Astrocyte of the cerebellum (primary cell): ENCODE data around the gene CDX2.

ENCODE experiments used
- DNase-seq: peaks from one replicate; pipeline ENCODE4 v3.0.0-alpha.2; 2011; ENCODE audit warnings: low read depth
- H3K4me3 ChIP-seq: 2 replicates; pipeline ENCODE4 v1.5.1; 2011; ENCODE audit warnings: mild to moderate bottlenecking, low read depth, low read length, moderate library complexity
- CTCF ChIP-seq: IDR thresholded peaks from 2 replicates; pipeline ENCODE4 v1.5.1; 2012; ENCODE audit warnings: low read length, low read depth, moderate library complexity, mild to moderate bottlenecking; ENCODE audit errors: missing control alignments
- in situ Hi-C: cut with HindIII; loops from 2 replicates; pipeline ENCODE4 v1.10.0; 2017; ENCODE audit warnings: low sequenced_read_pairs

CDX2 gene

DNA sequence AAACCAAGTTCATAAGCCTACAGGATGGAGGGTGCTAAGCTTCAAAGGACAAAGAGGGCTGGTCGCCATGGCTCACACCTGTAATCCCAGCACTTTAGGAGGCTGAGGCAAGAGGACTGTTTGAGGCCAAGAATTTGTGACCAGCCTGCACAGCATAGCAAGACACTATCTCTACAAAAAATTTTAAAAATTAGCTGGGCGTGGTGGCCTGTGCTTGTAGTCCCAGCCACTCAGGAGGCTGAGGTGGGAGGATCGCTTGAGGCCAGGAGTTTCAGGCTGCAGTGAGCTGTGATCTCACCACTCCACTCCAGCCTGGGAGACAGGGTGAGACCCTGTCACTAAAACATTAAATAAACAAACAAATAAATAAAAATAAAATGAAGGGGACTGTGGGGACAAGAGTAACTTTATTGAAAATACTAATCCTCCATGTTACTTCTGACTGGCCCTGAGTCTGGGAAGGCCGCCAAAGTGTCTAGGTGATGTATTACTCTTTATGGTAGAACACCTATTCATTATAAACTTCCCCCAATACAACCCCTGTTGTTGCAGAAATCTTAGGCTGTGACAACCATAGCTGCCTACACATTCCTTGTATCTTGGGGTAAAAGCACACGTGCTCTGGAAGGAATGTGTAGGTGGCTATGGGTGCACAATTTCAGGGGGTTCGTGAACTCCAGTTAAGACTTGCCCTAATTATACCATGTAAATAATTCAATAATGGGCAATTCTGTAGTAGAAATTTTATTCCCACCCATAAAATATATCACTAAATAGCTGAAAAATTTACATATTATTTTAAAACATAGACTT lies 34.0 kb upstream of the CDX2 start:
- no peak overlapping the region for H3K4me3 ChIP-seq
- TF ChIP-seq CTCF: no peak
- DNase-seq: no peak
- in situ Hi-C loops: no loop called here

DNA sequence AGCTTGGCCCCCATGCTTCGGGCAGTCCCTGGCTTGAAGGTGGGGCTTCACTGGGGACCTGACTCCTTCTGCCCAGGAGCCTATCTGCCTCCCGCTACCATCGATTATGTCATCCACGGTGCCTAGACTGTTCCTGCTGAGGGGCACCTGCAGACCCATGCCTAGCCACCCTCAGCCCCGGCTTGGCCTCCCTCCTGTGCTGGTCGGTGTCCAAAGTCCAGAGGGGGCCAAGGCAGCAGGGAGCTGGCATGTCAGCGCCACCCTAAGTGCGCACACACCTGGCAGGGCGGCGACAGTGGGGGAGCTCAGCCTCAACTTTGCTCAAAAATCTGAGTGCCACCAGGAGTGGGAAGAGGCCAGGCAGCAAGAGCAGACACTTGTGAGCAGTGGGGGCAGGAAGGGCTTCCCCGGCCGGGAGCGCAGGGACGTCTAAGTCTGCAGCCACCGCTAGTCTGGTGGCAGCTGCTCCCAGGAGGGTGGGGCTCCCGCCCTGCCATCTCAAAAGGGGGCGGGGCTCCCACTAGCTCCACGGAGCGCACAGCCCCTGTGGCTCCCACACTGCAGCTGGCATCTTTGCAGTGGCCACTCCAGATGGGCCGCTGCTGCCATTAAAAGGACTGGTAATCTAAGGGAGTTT lies 32.8 kb upstream of the CDX2 start:
- TF ChIP-seq CTCF: no peak
- in situ Hi-C loops: no loop called here
- no peak overlapping the region for H3K4me3 ChIP-seq
- DNase-seq: no peak

GRCh38 chr13:28001049-28001448 lies 31.9 kb upstream of the CDX2 start:
- no peak overlapping the region for H3K4me3 ChIP-seq
- no peak for DNase-seq
- no peak for TF ChIP-seq CTCF
- in situ Hi-C loops: no loop called here

GRCh38 chr13:28000567-28000966 lies 31.5 kb upstream of the CDX2 start:
- DNase-seq: no peak
- no peak overlapping the region for H3K4me3 ChIP-seq
- TF ChIP-seq CTCF: no peak
- in situ Hi-C loops: no loop called here

GRCh38 chr13:27997904-27998522 lies 28.9 kb upstream of the CDX2 start:
- TF ChIP-seq CTCF: peak; percentile 51
- no peak for DNase-seq
- in situ Hi-C loops: no loop called here
- no peak overlapping the region for H3K4me3 ChIP-seq

DNA sequence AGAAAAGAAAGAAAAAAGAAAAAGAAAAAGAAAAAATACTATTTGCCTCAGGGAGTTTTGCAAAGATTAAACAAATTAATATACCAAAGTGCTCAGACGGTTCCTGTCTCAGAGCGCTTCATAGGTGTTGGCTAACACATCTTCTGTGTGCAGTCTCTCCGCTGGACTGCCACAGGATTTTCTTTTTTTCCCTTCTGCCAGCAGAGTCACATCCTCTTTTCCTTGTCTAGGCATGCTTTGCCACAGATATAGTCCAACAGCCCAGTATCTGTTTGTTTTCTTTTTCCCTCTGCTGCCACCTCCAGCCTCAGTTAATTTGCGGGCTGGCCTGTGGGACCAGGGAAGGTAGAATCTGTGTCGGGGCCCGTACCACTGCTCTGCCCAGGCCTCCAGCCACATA lies 22.8 kb upstream of the CDX2 start:
- in situ Hi-C loops: no loop called here
- no peak overlapping the region for H3K4me3 ChIP-seq
- TF ChIP-seq CTCF: no peak
- DNase-seq: no peak
